A673 (cell line): ENCODE results near the gene SSBP2. TPM values are rescaled to one million over a fixed set of nuclear protein-coding genes. Genes with fewer than 3 reads are reported as not detected.

Source experiments
- BruUV-seq: library from RNA; stranded (reverse); fragments of 400-500 nt; replicated peaks from 2 replicates; lab custom pipeline; 2021; lab: Mats Ljungman, UMichigan
- CTCF ChIA-PET: fragments of 300-600 bp; sonication (Branson Sonifier 250); formaldehyde crosslinking; loops from one replicate; lab custom pipeline; 2022; ENCODE audit warnings: antibody characterized with exemption; lab: Charles Lee
- POLR2A ChIA-PET: fragments of 300-600 bp; sonication (Branson Sonifier 250); formaldehyde crosslinking; loops from one replicate; lab custom pipeline; 2022; ENCODE audit warnings: antibody characterized with exemption; ENCODE audit not compliant: low non-redundant PET; lab: Charles Lee
- DNase-seq: peaks from one replicate; pipeline ENCODE4 v3.0.0-alpha.2; 2015; ENCODE audit warnings: low spot score
- H3K27ac ChIP-seq: fragments of 200-600 bp; sonication (generic); 2 replicates; pipeline ENCODE4 v1.5.1; 2016; ENCODE audit warnings: mixed run types, low read depth, mild to moderate bottlenecking, mixed read lengths, antibody characterized with exemption, low read length; ENCODE audit not compliant: poor library complexity, severe bottlenecking
- H3K27me3 ChIP-seq: fragments of 200-600 bp; sonication (generic); replicated peaks from 2 replicates; pipeline ENCODE4 v1.6.1; 2017; ENCODE audit warnings: mixed run types, low read depth, mild to moderate bottlenecking, mixed read lengths, antibody characterized with exemption, low read length; ENCODE audit not compliant: insufficient read depth, poor library complexity
- H3K36me3 ChIP-seq: fragments of 200-600 bp; sonication (generic); 2 replicates; pipeline ENCODE4 v1.6.1; 2016; ENCODE audit warnings: mixed run types, mild to moderate bottlenecking, mixed read lengths, antibody characterized with exemption, low read length; ENCODE audit not compliant: insufficient read depth, poor library complexity, severe bottlenecking
- H3K4me1 ChIP-seq: fragments of 200-600 bp; sonication (generic); 2 replicates; pipeline ENCODE4 v1.6.1; 2017; ENCODE audit warnings: mixed run types, mild to moderate bottlenecking, mixed read lengths, antibody characterized with exemption, low read length; ENCODE audit not compliant: insufficient read depth, poor library complexity, severe bottlenecking
- H3K4me3 ChIP-seq: fragments of 200-600 bp; sonication (generic); 2 replicates; pipeline ENCODE4 v1.5.1; 2016; ENCODE audit warnings: low read depth, mixed run types, mild to moderate bottlenecking, mixed read lengths, low read length; ENCODE audit not compliant: poor library complexity, severe bottlenecking
- H3K9me3 ChIP-seq: fragments of 200-600 bp; sonication (generic); 2 replicates; pipeline ENCODE4 v1.6.1; 2016; ENCODE audit warnings: mixed run types, low read depth, mild to moderate bottlenecking, mixed read lengths, antibody characterized with exemption, low read length; ENCODE audit not compliant: poor library complexity, severe bottlenecking
- EZH2 ChIP-seq: fragments of 200-600 bp; sonication (generic); IDR thresholded peaks from 2 replicates; pipeline ENCODE4 v1.6.1; 2017; ENCODE audit warnings: borderline replicate concordance, low read depth, mild to moderate bottlenecking, mixed read lengths, antibody characterized with exemption, low read length; ENCODE audit not compliant: poor library complexity, severe bottlenecking
- intact Hi-C: fragments of 100-400 bp; cut with micrococcal nuclease; formaldehyde crosslinking; loops from one replicate; pipeline ENCODE4 v1.10.0; 2022; ENCODE audit not compliant: unreplicated experiment
- total RNA-seq: library from RNA; stranded (reverse); gene quantifications from 2 replicates; pipeline ENCODE4 v1.2.3, GENCODE V29; 2021
- TF ChIP-seq, protein P1 (sequence below): fragments of 300-800, 200-600 bp; sonication (generic); conservative IDR thresholded peaks from 2 replicates; pipeline ENCODE4 v1.5.1; 2017; ENCODE audit warnings: low read depth, mild to moderate bottlenecking, antibody characterized with exemption, low read length, moderate library complexity, mixed read lengths

Gene SSBP2
- total RNA-seq, 1 experiment from 2014 or later: 42.8 TPM

DNA sequence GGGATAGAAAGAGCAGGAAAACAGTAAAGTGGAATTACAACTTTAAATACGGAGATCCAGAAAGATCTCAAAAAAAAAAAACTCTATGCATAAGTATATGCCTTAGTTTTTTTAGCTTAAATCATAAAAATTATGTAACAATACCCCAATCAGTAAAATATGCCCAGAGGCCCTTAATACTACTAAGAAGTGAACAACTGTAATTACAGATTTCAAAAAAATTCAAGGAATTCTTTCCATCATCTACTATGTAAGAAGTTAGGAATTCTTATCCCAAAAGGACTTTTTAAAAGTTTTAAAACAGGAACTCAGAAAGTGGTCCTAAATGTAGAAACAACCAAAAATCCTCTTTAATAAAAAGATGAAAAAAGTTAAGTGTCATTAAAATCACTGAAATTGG is 111.3 kb downstream of the SSBP2 start:
- H3K4me3 ChIP-seq: no peak overlapping the region
- POLR2A ChIA-PET: no interaction called here

DNA sequence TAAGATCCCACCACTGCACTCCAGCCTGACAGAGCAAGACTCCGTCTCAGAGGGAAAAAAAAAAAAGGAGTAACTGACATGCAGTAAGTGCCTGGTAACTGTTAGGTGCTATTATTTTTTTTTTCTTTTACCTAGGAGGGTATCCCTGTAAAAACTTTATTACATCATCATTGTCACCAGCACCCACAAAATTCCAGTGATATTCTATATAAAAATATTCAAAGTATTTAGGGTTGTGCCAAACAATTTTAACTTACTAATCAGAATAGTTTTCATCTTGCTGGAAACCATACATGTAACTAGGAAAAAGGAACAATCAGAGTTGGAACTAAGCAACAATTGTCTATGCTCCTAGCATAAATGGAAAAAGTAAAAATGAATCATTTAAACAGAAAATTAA is 112.4 kb downstream of the SSBP2 start:
- Histone ChIP-seq H3K27me3 (no peaks in the 10 kb centered on the region), H3K27ac (no peak overlapping the region), H3K36me3 (no peaks in the 10 kb centered on the region), H3K4me3 (no peak overlapping the region), H3K9me3 (no peaks in the 10 kb centered on the region), H3K4me1 (peaks cover 6% of the 10 kb centered on the region)
- ChIA-PET CTCF (no interaction called here), POLR2A (no interaction called here)
- no TSS peak for BruUV-seq
- intact Hi-C loops: no loop called here
- DNase-seq: no peak
- no peak for TF ChIP-seq EZH2
- TF ChIP-seq, protein P1, sequence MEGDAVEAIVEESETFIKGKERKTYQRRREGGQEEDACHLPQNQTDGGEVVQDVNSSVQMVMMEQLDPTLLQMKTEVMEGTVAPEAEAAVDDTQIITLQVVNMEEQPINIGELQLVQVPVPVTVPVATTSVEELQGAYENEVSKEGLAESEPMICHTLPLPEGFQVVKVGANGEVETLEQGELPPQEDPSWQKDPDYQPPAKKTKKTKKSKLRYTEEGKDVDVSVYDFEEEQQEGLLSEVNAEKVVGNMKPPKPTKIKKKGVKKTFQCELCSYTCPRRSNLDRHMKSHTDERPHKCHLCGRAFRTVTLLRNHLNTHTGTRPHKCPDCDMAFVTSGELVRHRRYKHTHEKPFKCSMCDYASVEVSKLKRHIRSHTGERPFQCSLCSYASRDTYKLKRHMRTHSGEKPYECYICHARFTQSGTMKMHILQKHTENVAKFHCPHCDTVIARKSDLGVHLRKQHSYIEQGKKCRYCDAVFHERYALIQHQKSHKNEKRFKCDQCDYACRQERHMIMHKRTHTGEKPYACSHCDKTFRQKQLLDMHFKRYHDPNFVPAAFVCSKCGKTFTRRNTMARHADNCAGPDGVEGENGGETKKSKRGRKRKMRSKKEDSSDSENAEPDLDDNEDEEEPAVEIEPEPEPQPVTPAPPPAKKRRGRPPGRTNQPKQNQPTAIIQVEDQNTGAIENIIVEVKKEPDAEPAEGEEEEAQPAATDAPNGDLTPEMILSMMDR: no peak

More for the DNA sequence above, 111.3 kb downstream of the SSBP2 start:
- Histone ChIP-seq H3K27ac (no peak overlapping the region), H3K27me3 (no peaks in the 10 kb centered on the region), H3K36me3 (no peaks in the 10 kb centered on the region), H3K4me1 (peaks cover 6% of the 10 kb centered on the region), H3K9me3 (no peaks in the 10 kb centered on the region)
- TF ChIP-seq, protein P1: no peak
- TF ChIP-seq EZH2: no peak
- intact Hi-C loops: no loop called here
- DNase-seq: no peak
- BruUV-seq: no TSS peak
- CTCF ChIA-PET: no interaction called here

DNA sequence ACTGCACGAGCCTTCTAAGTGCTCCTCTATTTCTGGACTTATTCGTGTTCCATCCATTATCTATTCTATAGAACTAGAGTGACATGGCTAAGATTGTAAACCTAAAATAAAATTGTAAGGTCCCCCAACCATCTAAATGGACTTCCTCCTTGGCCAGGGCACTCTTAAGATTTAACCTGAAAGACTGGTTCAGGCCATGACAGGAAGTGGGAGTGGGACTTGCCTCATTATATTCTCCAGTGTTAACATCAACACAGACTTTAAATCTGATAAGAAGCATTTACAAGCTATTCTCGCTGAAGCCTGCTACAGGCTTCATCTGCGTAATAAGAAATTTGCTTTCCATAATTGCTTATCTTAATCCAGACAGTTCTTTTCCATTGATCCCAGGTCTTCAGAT is 117.0 kb downstream of the SSBP2 start:
- no peaks in the 10 kb centered on the region for H3K36me3 ChIP-seq
- no TSS peak for BruUV-seq
- no peak for DNase-seq
- H3K4me1 ChIP-seq: peaks cover 2% of the 10 kb centered on the region
- intact Hi-C loops: no loop called here
- TF ChIP-seq EZH2: no peak
- POLR2A ChIA-PET: no interaction called here
- H3K4me3 ChIP-seq: no peak overlapping the region
- no peak overlapping the region for H3K27ac ChIP-seq
- CTCF ChIA-PET: no interaction called here
- H3K27me3 ChIP-seq: no peaks in the 10 kb centered on the region
- H3K9me3 ChIP-seq: no peaks in the 10 kb centered on the region

DNA sequence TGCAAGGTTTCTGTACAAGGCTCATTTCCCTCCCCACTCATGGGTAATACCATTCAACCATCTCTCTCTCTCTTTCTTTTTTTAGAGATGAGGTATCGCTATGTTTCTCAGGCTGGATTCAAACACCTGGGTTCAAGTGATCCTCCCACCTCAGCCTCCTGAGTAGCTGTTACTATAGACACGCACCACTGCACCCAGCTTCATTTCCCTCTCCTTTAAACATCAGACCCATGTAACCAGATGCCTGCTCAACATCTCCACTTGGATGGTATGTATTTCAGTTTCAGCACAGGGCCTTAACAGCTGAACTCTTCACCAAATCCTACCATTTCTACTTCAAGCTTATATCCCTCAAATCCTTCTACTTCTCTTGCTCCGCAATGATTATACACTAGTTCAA is 117.4 kb downstream of the SSBP2 start:
- POLR2A ChIA-PET: no interaction called here
- DNase-seq: no peak
- BruUV-seq: no TSS peak
- Histone ChIP-seq H3K4me1 (no peaks in the 10 kb centered on the region), H3K27ac (no peak overlapping the region), H3K27me3 (no peaks in the 10 kb centered on the region), H3K4me3 (no peak overlapping the region), H3K36me3 (no peaks in the 10 kb centered on the region), H3K9me3 (no peaks in the 10 kb centered on the region)
- CTCF ChIA-PET: no interaction called here
- TF ChIP-seq, protein P1: no peak
- no peak for TF ChIP-seq EZH2
- intact Hi-C loops: no loop called here
